AG09309 (cell line): ENCODE results near the gene PTPRC.

Experiments
- DNase-seq: peaks from one replicate; pipeline ENCODE4 v3.0.0-alpha.2; 2010; ENCODE audit warnings: low read depth
- H3K4me3 ChIP-seq: 2 replicates; pipeline ENCODE4 v1.5.1; 2011; ENCODE audit warnings: mild to moderate bottlenecking, low read depth, low read length, moderate library complexity; ENCODE audit not compliant: control insufficient read depth
- CTCF ChIP-seq: IDR thresholded peaks from 2 replicates; pipeline ENCODE4 v1.5.1; 2011; ENCODE audit warnings: mild to moderate bottlenecking, low read depth, low read length, inconsistent platforms; ENCODE audit not compliant: insufficient read depth, control insufficient read depth; ENCODE audit errors: missing control alignments

Gene PTPRC

GRCh38 chr1:198677871-198678270 is 39.0 kb downstream of the PTPRC start:
- no peak for TF ChIP-seq CTCF
- DNase-seq: no peak
- H3K4me3 ChIP-seq: no peak overlapping the region

- H3K4me3 ChIP-seq: no peak overlapping the region
- DNase-seq: no peak
- no peak for TF ChIP-seq CTCF
Observed at GRCh38 chr1:198678301-198678836, 39.5 kb downstream of the PTPRC start.

- no peak for TF ChIP-seq CTCF
- no peak overlapping the region for H3K4me3 ChIP-seq
- DNase-seq: no peak
Observed at GRCh38 chr1:198678901-198679329, 40.1 kb downstream of the PTPRC start.

- H3K4me3 ChIP-seq: no peak overlapping the region
- TF ChIP-seq CTCF: no peak
- DNase-seq: no peak
Observed at GRCh38 chr1:198679535-198680173, 40.8 kb downstream of the PTPRC start.

- no peak for DNase-seq
- H3K4me3 ChIP-seq: no peak overlapping the region
- no peak for TF ChIP-seq CTCF
Observed at GRCh38 chr1:198680174-198680875, 41.5 kb downstream of the PTPRC start.

- no peak for TF ChIP-seq CTCF
- no peak overlapping the region for H3K4me3 ChIP-seq
- no peak for DNase-seq
Observed at GRCh38 chr1:198681252-198681651, 42.4 kb downstream of the PTPRC start.
